G401 (cell line): Measurements from ENCODE around the gene SSNA1. TPM values are rescaled to one million over a fixed set of nuclear protein-coding genes. Genes with fewer than 3 reads are reported as not detected.

Experiments used
- DNase-seq: peaks from one replicate; pipeline ENCODE4 v3.0.0-alpha.2; 2015; ENCODE audit warnings: low spot score
- in situ Hi-C: cut with HindIII; loops from 2 replicates; pipeline ENCODE4 v1.10.0; 2016; ENCODE audit warnings: low sequenced_read_pairs, mixed read lengths
- total RNA-seq: library from RNA; depleted of rRNA; stranded (reverse); fragments of >200 nt; shearing (Covaris generic); gene quantifications from 2 replicates; pipeline ENCODE4 v1.2.3, GENCODE V29; 2014; rRNA removed

The SSNA1 gene, protein sequence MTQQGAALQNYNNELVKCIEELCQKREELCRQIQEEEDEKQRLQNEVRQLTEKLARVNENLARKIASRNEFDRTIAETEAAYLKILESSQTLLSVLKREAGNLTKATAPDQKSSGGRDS
- 95.8 and 122 TPM in 2 replicates for total RNA-seq

- DNase-seq, result peak; percentile 82
- in situ Hi-C loops, result no loop called here
Measured at GRCh38 chr9:137188490-137189296, at the start of gene SSNA1, which contains the start of gene ANAPC2. TSS of gene SSNA1 (plus strand) at chr9:137188676. CDS start at chr9:137188727, 51 bp downstream. TSS of gene ANAPC2 (minus strand) at chr9:137188560. CDS start at chr9:137188532, 28 bp downstream.

- in situ Hi-C loops, result no loop called here
- DNase-seq, result peak; percentile 69
Measured at GRCh38 chr9:137138722-137139467, 49.6 kb upstream of the SSNA1 start, which contains the start of gene GRIN1. TSS of gene GRIN1 (plus strand) at chr9:137139154. CDS start at chr9:137139487, 333 bp downstream.

GRCh38 chr9:137139468-137140150 is 48.9 kb upstream of the SSNA1 start:
- DNase-seq, result peak; percentile 42
- in situ Hi-C loops, result no loop called here

- DNase-seq, result peak; percentile 51
- in situ Hi-C loops, result no loop called here
Measured at GRCh38 chr9:137140151-137141012, 48.1 kb upstream of the SSNA1 start.

DNA sequence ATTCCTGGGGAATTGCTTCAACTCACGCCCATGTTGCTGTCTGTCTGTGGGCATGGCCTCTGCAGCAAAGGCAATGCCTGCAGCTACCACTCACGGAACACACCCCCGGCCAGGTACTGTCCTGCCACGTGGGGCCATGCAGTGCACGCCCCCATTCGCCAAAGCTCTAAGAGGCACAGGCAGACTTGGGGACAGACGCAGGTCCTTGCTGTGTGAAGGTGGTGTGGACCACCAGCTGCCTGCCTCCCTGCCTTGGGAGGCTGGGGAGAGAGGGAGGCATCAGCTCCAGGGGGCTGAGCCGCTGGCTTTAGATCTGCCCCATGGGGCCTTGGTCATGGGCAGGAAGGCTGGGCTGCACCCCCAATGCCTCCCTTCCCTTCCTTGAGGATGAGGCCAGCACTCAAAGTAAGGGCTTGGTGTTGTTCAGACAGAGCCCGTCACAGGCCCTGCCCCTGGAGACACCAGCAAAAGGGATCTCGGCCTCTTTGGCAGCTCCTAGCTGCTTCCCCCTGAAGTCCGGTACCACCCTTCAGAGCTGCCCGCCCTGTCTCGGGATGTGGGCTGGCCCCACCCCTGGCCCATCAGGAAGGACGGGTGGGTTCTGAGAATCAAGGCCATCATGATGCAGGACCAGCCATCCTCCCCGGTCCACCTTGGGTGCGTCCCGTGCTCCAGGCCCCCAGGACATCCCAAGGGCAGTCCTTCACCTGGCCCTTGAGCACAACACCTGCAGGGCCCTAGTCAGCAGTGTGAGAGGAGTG is 47.2 kb upstream of the SSNA1 start:
- DNase-seq, result no peak
- in situ Hi-C loops, result no loop called here

DNA sequence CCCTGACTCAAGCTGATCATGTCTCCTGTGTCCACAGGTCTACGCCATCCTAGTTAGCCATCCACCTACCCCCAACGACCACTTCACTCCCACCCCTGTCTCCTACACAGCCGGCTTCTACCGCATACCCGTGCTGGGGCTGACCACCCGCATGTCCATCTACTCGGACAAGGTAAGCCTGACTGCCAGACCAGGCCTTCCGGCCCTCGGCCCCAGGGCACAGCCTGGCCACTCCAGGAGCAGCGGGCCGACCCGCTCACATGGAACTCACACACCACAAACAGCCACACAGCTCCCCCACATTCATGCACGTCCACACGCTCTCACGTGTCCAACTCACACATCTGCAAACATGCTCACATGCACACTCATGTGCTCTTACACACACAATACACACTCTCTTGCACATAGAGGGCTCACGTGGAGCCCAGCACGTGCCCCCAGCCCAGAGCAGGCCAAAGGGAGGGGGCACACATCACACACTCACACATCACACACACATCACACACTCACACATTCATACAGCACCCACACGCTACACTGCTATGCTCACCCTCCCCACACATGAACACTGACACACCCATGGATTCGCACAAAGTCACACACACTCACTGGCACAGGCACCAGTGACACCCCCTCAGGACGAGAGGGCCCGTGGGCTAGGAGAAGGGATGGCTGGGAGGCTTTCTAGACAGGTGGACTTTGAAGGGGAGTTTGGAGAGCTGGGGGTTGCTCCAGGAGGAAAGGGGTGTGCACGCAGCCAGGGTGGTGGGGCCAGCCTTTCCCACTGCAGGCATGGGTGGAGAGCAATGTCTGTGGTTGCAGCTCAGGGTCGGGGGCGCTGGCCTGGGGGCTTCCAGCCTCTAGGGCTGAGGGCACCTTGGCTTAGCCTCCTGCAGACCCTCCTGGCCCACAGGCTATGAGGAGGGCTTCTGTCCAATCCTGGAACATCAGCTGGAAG is 46.2 kb upstream of the SSNA1 start:
- no peak for DNase-seq
- in situ Hi-C loops, result no loop called here

- in situ Hi-C loops, result no loop called here
- DNase-seq, result no peak
Measured at GRCh38 chr9:137143459-137143858, 45.0 kb upstream of the SSNA1 start.

- in situ Hi-C loops, result no loop called here
- DNase-seq, result no peak
Measured at GRCh38 chr9:137145731-137146526, 42.5 kb upstream of the SSNA1 start.

- in situ Hi-C loops, result no loop called here
- no peak for DNase-seq
Measured at GRCh38 chr9:137146527-137146918, 42.0 kb upstream of the SSNA1 start.

DNA sequence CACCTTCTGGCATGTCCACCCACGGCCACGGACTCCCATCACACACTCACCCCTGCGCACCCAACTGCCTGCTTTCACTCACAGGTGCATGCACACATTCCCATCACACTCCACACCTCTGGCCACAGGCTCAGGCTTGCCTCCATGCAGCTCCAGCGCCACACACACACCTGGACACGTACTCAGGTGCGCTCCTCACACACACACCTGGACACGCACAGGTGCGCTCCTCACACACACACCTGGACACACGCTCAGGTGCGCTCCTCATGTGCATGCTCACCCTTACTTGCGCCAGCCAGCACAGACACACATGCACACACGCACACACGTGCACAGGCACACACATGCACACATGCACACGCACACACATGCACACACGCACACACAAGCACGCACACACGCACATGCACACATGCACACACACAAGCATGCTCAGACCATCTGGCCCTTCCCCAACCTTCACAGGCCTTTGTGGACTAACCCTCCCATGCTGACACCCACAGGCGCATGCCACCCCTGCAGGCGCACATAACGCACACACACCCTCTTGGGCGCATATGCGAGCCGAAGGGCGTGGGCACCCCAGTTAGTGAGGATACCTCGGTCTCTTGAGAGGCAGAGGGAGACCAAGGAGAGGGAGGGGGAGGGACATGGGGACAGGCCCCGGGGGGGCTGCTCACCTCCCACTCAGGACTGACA is 41.2 kb upstream of the SSNA1 start:
- in situ Hi-C loops, result no loop called here
- DNase-seq, result no peak

GRCh38 chr9:137147793-137148160 is 40.7 kb upstream of the SSNA1 start:
- no peak for DNase-seq
- in situ Hi-C loops, result no loop called here

- no peak for DNase-seq
- in situ Hi-C loops, result no loop called here
Measured at GRCh38 chr9:137148242-137148641, 40.2 kb upstream of the SSNA1 start.

DNA sequence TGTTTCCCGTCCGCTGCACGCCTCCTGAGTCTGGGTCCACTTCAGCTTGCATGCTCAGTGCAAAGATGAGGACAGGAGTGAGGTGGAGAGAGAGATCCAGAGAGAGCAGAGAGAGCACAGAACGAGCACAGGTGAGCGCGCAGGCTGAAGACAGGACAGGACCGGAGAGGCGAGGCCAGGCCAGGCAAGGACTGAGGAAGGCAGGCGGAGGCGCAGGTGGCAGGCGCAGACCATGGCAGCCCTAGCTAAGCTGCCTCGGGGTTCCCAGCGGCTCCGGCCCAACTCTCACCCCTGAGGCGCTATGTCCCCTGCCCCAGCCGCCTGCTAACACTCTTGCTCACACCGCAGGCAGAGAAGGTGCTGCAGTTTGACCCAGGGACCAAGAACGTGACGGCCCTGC is 39.8 kb upstream of the SSNA1 start:
- no peak for DNase-seq
- in situ Hi-C loops, result no loop called here

DNA sequence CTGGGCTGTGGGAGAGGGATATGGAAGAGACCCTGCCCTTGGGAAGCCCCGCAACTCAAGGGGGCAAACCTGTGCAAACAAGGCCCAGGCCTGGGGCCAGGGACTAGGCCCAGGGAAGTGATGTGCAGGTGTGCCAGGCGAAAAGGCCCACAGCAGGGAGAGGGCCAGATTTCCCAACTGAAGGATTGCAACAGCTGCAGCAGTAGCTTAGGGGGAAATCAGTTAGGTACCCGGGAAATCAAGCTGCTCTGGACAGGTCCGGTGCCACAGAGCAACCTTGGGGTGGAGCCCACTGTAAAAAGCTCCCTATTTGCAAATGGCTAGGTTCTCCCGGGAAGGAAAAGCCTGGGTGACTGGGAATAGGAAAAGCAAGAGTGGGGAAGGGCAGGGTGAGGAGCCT is 39.1 kb upstream of the SSNA1 start:
- no peak for DNase-seq
- in situ Hi-C loops, result no loop called here

DNA sequence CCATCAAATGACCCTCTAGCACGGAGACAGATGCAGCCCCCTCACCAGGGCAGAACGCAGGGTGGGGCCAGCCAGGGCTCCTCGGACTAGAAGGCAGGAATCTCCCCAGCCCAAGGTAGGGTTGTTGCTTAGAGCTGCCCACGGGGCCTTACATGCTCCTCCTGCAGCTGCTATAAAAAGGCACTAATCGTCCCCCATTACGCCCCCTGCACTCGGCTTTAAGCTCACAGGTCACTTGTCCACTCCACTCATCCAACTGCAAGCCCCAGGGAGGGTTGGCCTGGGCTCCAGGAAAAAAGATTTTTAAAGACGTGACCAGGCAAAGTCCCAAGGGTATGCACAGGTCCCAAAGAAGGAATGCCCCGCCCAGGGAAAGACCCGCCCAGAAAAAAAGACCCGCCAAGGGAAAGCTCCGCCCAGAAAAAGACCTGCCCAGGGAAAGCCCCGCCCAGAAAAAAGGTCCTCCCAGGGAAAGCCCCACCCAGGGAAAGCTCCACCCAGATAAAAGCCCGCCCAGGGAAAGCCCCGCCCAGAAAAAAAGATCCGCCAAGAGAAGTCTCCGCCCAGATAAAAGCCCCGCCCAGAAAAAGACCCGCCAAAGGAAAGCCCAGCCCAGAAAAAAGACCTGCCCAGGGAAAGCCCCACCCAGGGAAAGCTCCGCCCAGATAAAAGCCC is 38.4 kb upstream of the SSNA1 start:
- in situ Hi-C loops, result loop anchor here (25.0 kb wide), 1 partner anchor 213 kb away; the partner anchor contains the start of genes C8G and FBXW5
- DNase-seq, result no peak
